ENCODE results near the gene COX7A1.
"Not testable (repeated sequence)": the region's sequence is repeated elsewhere in the genome, so short reads cannot be mapped to it uniquely, and the experiment has no call there.

COX7A1 gene

GRCh38 chr19:36152352-36153091 lies at the start of gene COX7A1:
Gene COX7A1 (minus strand): TSS chr19:36152447. CDS start chr19:36152407, 40 bp downstream.
- DNase-seq = no peak

GRCh38 chr19:36201684-36202083 lies 49.4 kb upstream of the COX7A1 start:
- DNase-seq = no peak

GRCh38 chr19:36198119-36198518 lies 45.9 kb upstream of the COX7A1 start:
- DNase-seq = no peak

- DNase-seq = no peak
Observed at GRCh38 chr19:36196249-36196648, 44.0 kb upstream of the COX7A1 start.

- DNase-seq = not testable (repeated sequence)
Observed at GRCh38 chr19:36186722-36187121, 34.5 kb upstream of the COX7A1 start.

- DNase-seq = no peak
Observed at GRCh38 chr19:36183245-36183628, 31.0 kb upstream of the COX7A1 start.

GRCh38 chr19:36182612-36183244 lies 30.5 kb upstream of the COX7A1 start:
- no peak for DNase-seq

GRCh38 chr19:36179077-36179476 lies 26.8 kb upstream of the COX7A1 start:
- not testable (repeated sequence) for DNase-seq

- DNase-seq = not testable (repeated sequence)
Observed at GRCh38 chr19:36173846-36174245, 21.6 kb upstream of the COX7A1 start.

GRCh38 chr19:36172852-36173251 lies 20.6 kb upstream of the COX7A1 start:
- no peak for DNase-seq

- DNase-seq = peak; percentile 42
Observed at GRCh38 chr19:36169084-36169760, 17.0 kb upstream of the COX7A1 start.

GRCh38 chr19:36163813-36164212 lies 11.6 kb upstream of the COX7A1 start:
- no peak for DNase-seq

- no peak for DNase-seq
Observed at GRCh38 chr19:36160821-36161596, 8.8 kb upstream of the COX7A1 start.

- no peak for DNase-seq
Observed at GRCh38 chr19:36153126-36153525, 879 bp upstream of the COX7A1 start.

GRCh38 chr19:36152019-36152351 lies 262 bp downstream of the COX7A1 start:
- no peak for DNase-seq

GRCh38 chr19:36151144-36152018 lies 866 bp downstream of the COX7A1 start:
- no peak for DNase-seq

- no peak for DNase-seq
Observed at GRCh38 chr19:36150586-36150985, 1.7 kb downstream of the COX7A1 start.

GRCh38 chr19:36149673-36150406 lies 2.4 kb downstream of the COX7A1 start:
- no peak for DNase-seq

- DNase-seq = no peak
Observed at GRCh38 chr19:36144624-36145023, 7.6 kb downstream of the COX7A1 start.

- no peak for DNase-seq
Observed at GRCh38 chr19:36142496-36142895, 9.8 kb downstream of the COX7A1 start.

GRCh38 chr19:36142046-36142445 lies 10.2 kb downstream of the COX7A1 start:
- no peak for DNase-seq
